OCI-LY7 (cell line): ENCODE measurements around the gene NUDT9.

Source experiments
- EZH2phosphoT487 ChIP-seq: fragments of 200-600 bp; sonication (generic); IDR thresholded peaks from 2 replicates; pipeline ENCODE4 v1.6.1; 2018; ENCODE audit warnings: low read depth, borderline replicate concordance, mild to moderate bottlenecking, mixed run types, antibody characterized with exemption, low read length, moderate library complexity, mixed read lengths
- TF ChIP-seq, protein P1 (sequence below): fragments of 200-600 bp; sonication (generic); conservative IDR thresholded peaks from 2 replicates; pipeline ENCODE4 v1.5.1; 2014; ENCODE audit warnings: mild to moderate bottlenecking, antibody characterized with exemption, low read length, moderate library complexity, mixed read lengths

DNA sequence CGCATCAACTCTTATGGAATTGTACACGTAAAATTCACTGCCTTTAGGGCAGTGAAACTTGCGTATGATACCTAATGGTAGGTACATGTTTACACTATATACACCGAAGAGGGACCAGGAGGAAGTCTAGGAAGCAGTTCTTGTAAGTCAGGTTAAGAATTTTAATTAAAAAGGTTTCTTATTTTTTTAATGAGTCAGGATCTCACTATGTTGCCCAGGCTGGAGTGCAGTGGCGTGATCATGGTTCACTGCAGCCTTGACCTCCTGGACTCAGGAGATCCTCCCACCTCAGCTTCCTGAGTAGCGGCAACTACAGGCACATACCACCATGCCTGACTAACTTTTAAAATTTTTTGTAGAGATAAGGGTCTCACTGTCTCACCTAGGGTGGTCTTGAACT is 6.6 kb downstream of the NUDT9 start:
- TF ChIP-seq, protein P1, sequence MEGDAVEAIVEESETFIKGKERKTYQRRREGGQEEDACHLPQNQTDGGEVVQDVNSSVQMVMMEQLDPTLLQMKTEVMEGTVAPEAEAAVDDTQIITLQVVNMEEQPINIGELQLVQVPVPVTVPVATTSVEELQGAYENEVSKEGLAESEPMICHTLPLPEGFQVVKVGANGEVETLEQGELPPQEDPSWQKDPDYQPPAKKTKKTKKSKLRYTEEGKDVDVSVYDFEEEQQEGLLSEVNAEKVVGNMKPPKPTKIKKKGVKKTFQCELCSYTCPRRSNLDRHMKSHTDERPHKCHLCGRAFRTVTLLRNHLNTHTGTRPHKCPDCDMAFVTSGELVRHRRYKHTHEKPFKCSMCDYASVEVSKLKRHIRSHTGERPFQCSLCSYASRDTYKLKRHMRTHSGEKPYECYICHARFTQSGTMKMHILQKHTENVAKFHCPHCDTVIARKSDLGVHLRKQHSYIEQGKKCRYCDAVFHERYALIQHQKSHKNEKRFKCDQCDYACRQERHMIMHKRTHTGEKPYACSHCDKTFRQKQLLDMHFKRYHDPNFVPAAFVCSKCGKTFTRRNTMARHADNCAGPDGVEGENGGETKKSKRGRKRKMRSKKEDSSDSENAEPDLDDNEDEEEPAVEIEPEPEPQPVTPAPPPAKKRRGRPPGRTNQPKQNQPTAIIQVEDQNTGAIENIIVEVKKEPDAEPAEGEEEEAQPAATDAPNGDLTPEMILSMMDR = no peak
- TF ChIP-seq EZH2phosphoT487 = no peak
